Body of pancreas (tissue), 4 donors: ENCODE measurements around the gene SLC24A4. TPM values are rescaled to one million over a fixed set of nuclear protein-coding genes. Genes with fewer than 3 reads are reported as not detected.

Experiments used
- ATAC-seq: fragments of 150-250 bp; one replicate; pipeline ENCODE4 v1.9.1; 2016
- DNase-seq, 4 donors: peaks; one replicate each; pipeline ENCODE4 v3.0.0-alpha.2; 2019
- H3K27ac ChIP-seq, 4 donors: fragments of 200-600 bp; sonication (generic); 1 replicate in 3 of 4; 2 replicates in 1 of 4; pipeline versions ENCODE4 v1.5.1 to v1.6.1; 2016 to 2019; ENCODE audit warnings: mild to moderate bottlenecking in 1 of 4, mixed read lengths in 1 of 4, moderate library complexity in 1 of 4
- H3K27me3 ChIP-seq, 2 donors: fragments of 200-600 bp; sonication (generic); one replicate each; pipeline ENCODE4 v1.6.0; 2016; ENCODE audit warnings: mild to moderate bottlenecking in 1 of 2
- H3K36me3 ChIP-seq, 2 donors: fragments of 200-600 bp; sonication (generic); replicated peaks in 1 of 2; 2 replicates each; pipeline ENCODE4 v1.5.1; 2016; ENCODE audit warnings: low read depth in 2 of 2; ENCODE audit not compliant: insufficient read depth in 1 of 2
- H3K4me1 ChIP-seq: fragments of 200-600 bp; sonication (generic); one replicate; pipeline ENCODE4 v1.6.0; 2016
- H3K4me3 ChIP-seq, 2 donors: fragments of 200-600 bp; sonication (generic); 1 replicate in 1 of 2; 2 replicates in 1 of 2; pipeline ENCODE4 v1.5.1; 2016 to 2019
- H3K9me3 ChIP-seq, 3 donors: fragments of 200-600 bp; sonication (generic); 1 replicate in 2 of 3; 2 replicates in 1 of 3; pipeline ENCODE4 v1.5.1; 2016
- CTCF ChIP-seq, 7 experiments: fragments of 450-650 bp in 4 of 7; fragments of 200-600 bp in 3 of 7; sonication (generic) in 3 of 7; IDR thresholded peaks; one replicate each; pipeline ENCODE4 v1.5.1; 2016 to 2019; ENCODE audit warnings: antibody characterized with exemption in 7 of 7
- POLR2A ChIP-seq, 3 donors: fragments of 450-650 bp; IDR thresholded peaks; one replicate each; pipeline ENCODE4 v1.6.1; 2016; ENCODE audit warnings: antibody characterized with exemption in 3 of 3, mild to moderate bottlenecking in 2 of 3
- WGBS, 2 donors: methylation state at CpG; one replicate each; pipeline ENCODE4 v1.1.5; 2017; 5-methylcytosine and 5-hydroxymethylcytosine counted together
- intact Hi-C: fragments of 100-400 bp; cut with DNase I; formaldehyde crosslinking; loops from one replicate; pipeline ENCODE4 v1.15.1; 2023
- total RNA-seq, 2 donors: library from RNA; depleted of rRNA; stranded (reverse); fragments of >200 nt; gene quantifications; one replicate each; pipeline ENCODE4 v1.1.0, GENCODE V29; 2016

Gene SLC24A4
- total RNA-seq, 2 donors from 2014 or later: 0.26 TPM; not detected in 1

- Histone ChIP-seq H3K4me1 (no peaks in the 10 kb centered on the region), H3K9me3 (no peaks in the 10 kb centered on the region), H3K36me3 (no peaks in the 10 kb centered on the region), H3K4me3 (no peak overlapping the region), H3K27me3 (no peaks in the 10 kb centered on the region), H3K27ac (no peak overlapping the region)
- DNase-seq (no peak), ATAC-seq (no peak)
- intact Hi-C loops: no loop called here
- no peak for TF ChIP-seq POLR2A (IDR thresholded peaks at IDR 0.05)
- TF ChIP-seq CTCF (IDR thresholded peaks at IDR 0.05): no peak
- WGBS, 2 donors: 76 to 86% methylated on average over 6 of the region's 6 CpGs
Measured at GRCh38 chr14:92341791-92342190, 18.8 kb downstream of the SLC24A4 start.

- WGBS, 2 donors: 12 to 20% methylated on average over 5 of the region's 5 CpGs
- TF ChIP-seq POLR2A (IDR thresholded peaks at IDR 0.05): no peak
- no peak for TF ChIP-seq CTCF (IDR thresholded peaks at IDR 0.05)
- H3K36me3 ChIP-seq: no peaks in the 10 kb centered on the region
Measured at GRCh38 chr14:92348154-92348553, 25.2 kb downstream of the SLC24A4 start.

GRCh38 chr14:92351750-92352149, 28.8 kb downstream of the SLC24A4 start:
- H3K27ac ChIP-seq: no peak overlapping the region
- no peak for ATAC-seq
- TF ChIP-seq POLR2A (IDR thresholded peaks at IDR 0.05): no peak
- TF ChIP-seq CTCF (IDR thresholded peaks at IDR 0.05): no peak
- H3K9me3 ChIP-seq: no peaks in the 10 kb centered on the region
- 56 to 81% methylated on average over 1 of the region's 1 CpG for WGBS, 2 donors
- intact Hi-C loops: no loop called here
- H3K4me1 ChIP-seq: no peaks in the 10 kb centered on the region
- no peak for DNase-seq
- H3K4me3 ChIP-seq: no peak overlapping the region
- peaks cover 0 to 3% of the 10 kb centered on the region in 2 donors for H3K27me3 ChIP-seq
- no peaks in the 10 kb centered on the region for H3K36me3 ChIP-seq

More at GRCh38 chr14:92348154-92348553, 25.2 kb downstream of the SLC24A4 start:
- intact Hi-C loops: no loop called here
- ATAC-seq: no peak
- Histone ChIP-seq H3K9me3 (no peaks in the 10 kb centered on the region), H3K4me1 (no peaks in the 10 kb centered on the region), H3K27me3 (peaks cover 0 to 3% of the 10 kb centered on the region in 2 donors), H3K4me3 (no peak overlapping the region), H3K27ac (no peak overlapping the region)
- DNase-seq: no peak

- 35 to 37% methylated on average over 9 of the region's 9 CpGs for WGBS, 2 donors
- Histone ChIP-seq H3K4me3 (no peak overlapping the region), H3K27me3 (peaks cover 0 to 3% of the 10 kb centered on the region in 2 donors), H3K4me1 (no peaks in the 10 kb centered on the region), H3K9me3 (no peaks in the 10 kb centered on the region), H3K36me3 (no peaks in the 10 kb centered on the region), H3K27ac (no peak overlapping the region)
- DNase-seq (no peak), ATAC-seq (no peak)
- no peak for TF ChIP-seq POLR2A (IDR thresholded peaks at IDR 0.05)
- no peak for TF ChIP-seq CTCF (IDR thresholded peaks at IDR 0.05)
- intact Hi-C loops: no loop called here
Measured at GRCh38 chr14:92352158-92352985, 29.4 kb downstream of the SLC24A4 start.

- intact Hi-C loops: no loop called here
- H3K36me3 ChIP-seq: no peaks in the 10 kb centered on the region
- no peak for TF ChIP-seq CTCF (IDR thresholded peaks at IDR 0.05)
- no peak for TF ChIP-seq POLR2A (IDR thresholded peaks at IDR 0.05)
- H3K27me3 ChIP-seq: peaks cover 0 to 3% of the 10 kb centered on the region in 2 donors
- no peak overlapping the region for H3K4me3 ChIP-seq
- H3K4me1 ChIP-seq: no peaks in the 10 kb centered on the region
- DNase-seq (no peak), ATAC-seq (no peak)
- no peaks in the 10 kb centered on the region for H3K9me3 ChIP-seq
- H3K27ac ChIP-seq: no peak overlapping the region
- 53 to 57% methylated on average over 3 of the region's 3 CpGs for WGBS, 2 donors
Measured at GRCh38 chr14:92353447-92353846, 30.5 kb downstream of the SLC24A4 start.
